ENCODE data around the gene XIRP1.

XIRP1 gene

DNA sequence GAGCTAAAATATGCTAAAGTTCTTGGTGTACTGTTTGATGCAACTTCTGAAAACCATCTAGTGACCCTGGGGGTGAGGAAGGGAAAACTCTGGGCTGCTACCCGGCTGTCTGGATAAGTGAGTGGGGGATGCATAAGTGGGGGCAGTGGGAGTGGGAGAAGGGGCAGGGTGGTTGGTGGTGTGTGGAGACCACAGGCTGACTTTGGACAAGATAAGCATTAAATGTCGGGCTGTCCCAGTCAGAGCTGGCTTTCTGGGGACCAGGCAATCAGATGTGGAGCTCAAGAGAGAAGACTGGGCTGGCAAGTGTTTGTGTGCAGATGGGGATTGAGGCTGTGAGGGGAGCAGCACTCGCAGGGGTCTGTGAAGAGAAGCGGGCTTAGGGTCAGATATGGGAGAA, 11.0 kb upstream of the XIRP1 start:
- Histone ChIP-seq H2AFZ (ENCODE audit: low read depth, low read length) (no peak overlapping the region), H3K4me3 (ENCODE audit: low read depth in 1 of 2, low read length in 2 of 2) (no peak overlapping the region), H3K4me2 (ENCODE audit: insufficient read depth, low read length) (no peak overlapping the region), H3K9ac (ENCODE audit: low read depth, low read length) (no peak overlapping the region), H4K20me1 (ENCODE audit: insufficient read depth, low read length) (no peaks in the 10 kb centered on the region; the same call in 1 of the 2 replicates), H3K4me1 (ENCODE audit: insufficient read depth, low read length) (no peaks in the 10 kb centered on the region), H3K36me3 (ENCODE audit: insufficient read depth, low read length) (no peaks in the 10 kb centered on the region), H3K79me2 (ENCODE audit: insufficient read depth, low read length) (no peaks in the 10 kb centered on the region), H3K9me3 (ENCODE audit: insufficient read depth, low read length, severe bottlenecking) (no peaks in the 10 kb centered on the region), H3K27me3 (ENCODE audit: insufficient read depth, low read length, poor library complexity) (peaks cover 7% of the 10 kb centered on the region), H3K27ac (ENCODE audit: low read length) (no peak overlapping the region)
- no peak for ATAC-seq (ENCODE audit: insufficient read depth, low read depth)
- DNase-seq = no peak
- TF ChIP-seq EZH2 (IDR thresholded peaks at IDR 0.05; ENCODE audit: borderline replicate concordance, low read depth, low read length, severe bottlenecking) = no peak
- TF ChIP-seq, protein P1, sequence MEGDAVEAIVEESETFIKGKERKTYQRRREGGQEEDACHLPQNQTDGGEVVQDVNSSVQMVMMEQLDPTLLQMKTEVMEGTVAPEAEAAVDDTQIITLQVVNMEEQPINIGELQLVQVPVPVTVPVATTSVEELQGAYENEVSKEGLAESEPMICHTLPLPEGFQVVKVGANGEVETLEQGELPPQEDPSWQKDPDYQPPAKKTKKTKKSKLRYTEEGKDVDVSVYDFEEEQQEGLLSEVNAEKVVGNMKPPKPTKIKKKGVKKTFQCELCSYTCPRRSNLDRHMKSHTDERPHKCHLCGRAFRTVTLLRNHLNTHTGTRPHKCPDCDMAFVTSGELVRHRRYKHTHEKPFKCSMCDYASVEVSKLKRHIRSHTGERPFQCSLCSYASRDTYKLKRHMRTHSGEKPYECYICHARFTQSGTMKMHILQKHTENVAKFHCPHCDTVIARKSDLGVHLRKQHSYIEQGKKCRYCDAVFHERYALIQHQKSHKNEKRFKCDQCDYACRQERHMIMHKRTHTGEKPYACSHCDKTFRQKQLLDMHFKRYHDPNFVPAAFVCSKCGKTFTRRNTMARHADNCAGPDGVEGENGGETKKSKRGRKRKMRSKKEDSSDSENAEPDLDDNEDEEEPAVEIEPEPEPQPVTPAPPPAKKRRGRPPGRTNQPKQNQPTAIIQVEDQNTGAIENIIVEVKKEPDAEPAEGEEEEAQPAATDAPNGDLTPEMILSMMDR (IDR thresholded peaks at IDR 0.05; ENCODE audit: borderline replicate concordance, extremely low read depth, low read length, poor library complexity, severe bottlenecking) = no peak

DNA sequence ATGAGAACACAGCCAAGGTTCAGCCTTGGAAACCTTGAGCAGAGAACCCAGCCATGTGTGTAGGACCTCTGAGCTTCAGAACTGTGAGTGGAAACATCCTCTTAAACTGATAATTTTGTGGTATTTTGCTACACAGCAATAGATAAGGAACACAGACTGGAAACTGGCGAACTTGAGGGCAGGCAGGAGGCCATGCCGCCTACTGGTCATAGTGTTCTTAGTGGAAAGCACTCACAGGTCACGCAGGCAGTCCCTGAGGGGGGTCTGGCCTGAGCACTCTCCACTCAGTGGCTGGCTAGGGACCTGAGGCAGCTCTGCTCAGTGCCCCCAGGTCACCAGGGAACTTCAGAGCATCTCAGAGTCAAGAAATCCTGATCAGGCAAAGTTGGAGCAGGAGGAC, 9.7 kb upstream of the XIRP1 start:
- Histone ChIP-seq H2AFZ (ENCODE audit: low read depth, low read length) (no peak overlapping the region), H3K27ac (ENCODE audit: low read length) (no peak overlapping the region), H3K79me2 (ENCODE audit: insufficient read depth, low read length) (no peaks in the 10 kb centered on the region), H3K27me3 (ENCODE audit: insufficient read depth, low read length, poor library complexity) (peaks cover 8% of the 10 kb centered on the region), H3K4me1 (ENCODE audit: insufficient read depth, low read length) (no peaks in the 10 kb centered on the region), H4K20me1 (ENCODE audit: insufficient read depth, low read length) (no peaks in the 10 kb centered on the region; the same call in 1 of the 2 replicates), H3K9ac (ENCODE audit: low read depth, low read length) (no peak overlapping the region), H3K9me3 (ENCODE audit: insufficient read depth, low read length, severe bottlenecking) (no peaks in the 10 kb centered on the region), H3K36me3 (ENCODE audit: insufficient read depth, low read length) (no peaks in the 10 kb centered on the region), H3K4me3 (ENCODE audit: low read depth in 1 of 2, low read length in 2 of 2) (no peak overlapping the region), H3K4me2 (ENCODE audit: insufficient read depth, low read length) (no peak overlapping the region)
- no peak for DNase-seq
- no peak for TF ChIP-seq EZH2 (IDR thresholded peaks at IDR 0.05; ENCODE audit: borderline replicate concordance, low read depth, low read length, severe bottlenecking)
- TF ChIP-seq, protein P1 (IDR thresholded peaks at IDR 0.05; ENCODE audit: borderline replicate concordance, extremely low read depth, low read length, poor library complexity, severe bottlenecking) = no peak
- ATAC-seq (ENCODE audit: insufficient read depth, low read depth) = no peak

DNA sequence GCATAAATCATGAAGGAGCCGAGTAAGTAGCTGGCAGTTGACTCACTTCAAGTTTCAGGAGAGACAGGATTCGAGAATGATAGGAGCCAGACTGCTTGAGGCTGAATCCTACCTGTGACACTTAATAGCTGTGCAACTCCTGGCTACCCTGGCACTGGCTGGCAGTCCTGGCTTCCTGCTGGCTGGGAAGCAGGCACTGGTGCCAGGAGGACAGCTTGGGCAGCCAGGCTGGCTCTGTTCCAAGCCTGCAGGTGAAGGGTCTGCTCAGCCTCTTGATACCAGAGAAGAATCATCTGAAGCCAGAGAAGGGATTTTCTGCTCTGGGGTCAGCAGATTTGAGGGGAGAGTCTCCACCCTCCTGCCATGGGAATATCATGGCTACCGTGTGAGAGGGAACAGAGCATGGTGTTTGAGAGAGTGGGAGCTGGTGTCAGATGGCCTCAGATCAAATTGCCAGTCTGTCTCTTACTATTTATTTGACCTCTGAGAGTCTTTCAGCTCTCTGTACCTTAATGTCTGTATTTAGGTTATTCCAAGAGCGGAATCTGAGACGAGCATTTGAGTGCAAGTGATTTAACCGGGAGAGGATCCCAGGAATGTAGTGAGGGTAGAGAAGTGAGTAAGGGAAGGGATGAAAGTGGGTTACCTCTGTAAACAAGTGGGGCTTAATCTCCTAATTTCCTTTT, 4.4 kb upstream of the XIRP1 start:
- peaks cover 10% of the 10 kb centered on the region for H3K27me3 ChIP-seq (ENCODE audit: insufficient read depth, low read length, poor library complexity)
- no peak for ATAC-seq (ENCODE audit: insufficient read depth, low read depth)
- H2AFZ ChIP-seq (ENCODE audit: low read depth, low read length) = no peak overlapping the region
- no peak overlapping the region for H3K9ac ChIP-seq (ENCODE audit: low read depth, low read length)
- no peaks in the 10 kb centered on the region for H3K9me3 ChIP-seq (ENCODE audit: insufficient read depth, low read length, severe bottlenecking)
- DNase-seq = no peak
- no peak overlapping the region for H3K27ac ChIP-seq (ENCODE audit: low read length)
- H3K79me2 ChIP-seq (ENCODE audit: insufficient read depth, low read length) = no peaks in the 10 kb centered on the region
- no peak for TF ChIP-seq EZH2 (IDR thresholded peaks at IDR 0.05; ENCODE audit: borderline replicate concordance, low read depth, low read length, severe bottlenecking)
- TF ChIP-seq, protein P1 (IDR thresholded peaks at IDR 0.05; ENCODE audit: borderline replicate concordance, extremely low read depth, low read length, poor library complexity, severe bottlenecking) = no peak
- H3K4me2 ChIP-seq (ENCODE audit: insufficient read depth, low read length) = no peak overlapping the region
- H4K20me1 ChIP-seq (ENCODE audit: insufficient read depth, low read length) = no peaks in the 10 kb centered on the region
- H3K4me3 ChIP-seq (ENCODE audit: low read depth in 1 of 2, low read length in 2 of 2) = no peak overlapping the region
- H3K36me3 ChIP-seq (ENCODE audit: insufficient read depth, low read length) = no peaks in the 10 kb centered on the region
- no peaks in the 10 kb centered on the region for H3K4me1 ChIP-seq (ENCODE audit: insufficient read depth, low read length)

Data from DND-41 (cell line).